HG03469 (cell line): Measurements from ENCODE around the gene RNASE8.
"Not testable (repeated sequence)": the region's sequence is repeated elsewhere in the genome, so short reads cannot be mapped to it uniquely, and the experiment has no call there.

Experiments used
- ATAC-seq: cut with Tn5 transposase; IDR thresholded peaks from one replicate; pipeline ENCODE4 v1.9.1; 2021; ENCODE audit warnings: mild to moderate bottlenecking, moderate library complexity, moderate number of reproducible peaks; ENCODE audit not compliant: unreplicated experiment

RNASE8 gene

GRCh38 chr14:21029917-21030316 is 27.7 kb upstream of the RNASE8 start, which contains the start of gene TPPP2:
Gene TPPP2, plus strand, starts transcription at chr14:21030217. Its CDS starts 365 bp downstream, at chr14:21030582.
- no peak for ATAC-seq

- no peak for ATAC-seq
Measured at GRCh38 chr14:21030531-21030930, 27.1 kb upstream of the RNASE8 start.

DNA sequence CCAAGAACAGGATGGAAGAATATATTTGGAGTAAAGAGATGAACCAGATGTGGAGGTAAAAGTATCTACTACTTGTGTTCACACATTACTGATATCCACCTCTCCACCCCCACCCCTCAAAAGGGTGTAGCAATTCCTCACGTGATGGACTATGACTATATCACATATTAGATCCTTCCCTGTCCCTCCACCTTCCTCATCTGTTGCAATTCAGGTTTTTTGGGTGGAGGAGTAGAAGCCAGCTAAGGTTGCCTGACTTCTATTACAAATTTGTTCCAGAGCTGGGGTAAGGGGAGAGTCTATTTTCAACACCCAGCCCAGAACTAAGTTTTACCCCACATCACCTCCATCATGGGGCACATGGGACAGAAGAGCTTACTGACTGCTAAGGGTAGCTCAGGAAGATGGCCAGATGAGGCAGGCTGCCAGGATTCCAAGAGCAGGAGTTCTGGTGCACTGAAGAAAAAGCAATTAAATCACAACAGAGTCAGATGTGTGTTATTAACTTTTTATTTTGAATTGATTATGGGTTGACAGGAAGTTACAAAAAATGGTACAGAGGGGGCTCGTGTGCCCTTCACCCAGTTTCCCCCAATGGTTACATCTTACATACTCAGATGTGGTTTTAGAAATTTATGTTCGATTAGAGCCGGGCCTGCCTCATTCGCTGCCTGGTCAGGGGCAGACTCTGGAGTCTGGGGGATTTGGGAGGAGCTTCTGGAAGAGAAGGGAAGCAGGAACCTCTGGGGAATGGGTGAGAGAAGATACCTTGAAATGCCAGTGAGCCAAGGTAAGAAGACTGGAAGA is 25.1 kb upstream of the RNASE8 start:
- ATAC-seq: no peak

DNA sequence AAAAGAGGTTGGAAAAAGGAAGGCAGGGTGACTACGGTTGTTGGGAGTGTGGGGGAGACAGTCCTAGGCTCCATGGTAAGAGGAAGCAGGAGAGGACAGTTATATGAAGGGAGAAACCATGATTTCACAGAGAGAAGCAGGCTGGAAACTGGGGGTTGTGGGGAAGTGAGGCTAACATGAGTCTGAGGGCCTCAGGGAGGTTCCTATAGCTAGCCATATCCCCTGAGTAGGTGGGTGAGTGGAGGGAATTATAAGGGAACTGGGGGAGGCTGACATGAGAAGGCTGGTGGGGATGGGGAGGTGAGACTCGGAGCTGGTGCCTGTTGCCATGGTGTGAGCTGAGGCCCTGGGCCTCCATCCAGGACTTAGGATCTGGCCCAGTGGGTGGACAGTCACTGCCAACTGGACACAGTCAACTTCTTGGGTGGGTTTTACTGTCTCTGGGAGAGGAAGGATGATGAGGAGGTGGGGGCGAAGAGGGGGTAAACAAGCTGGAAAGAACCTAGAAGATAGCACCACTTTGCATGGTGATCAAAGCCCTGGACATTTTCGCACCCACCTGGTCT is 24.4 kb upstream of the RNASE8 start:
- ATAC-seq: no peak

GRCh38 chr14:21034707-21035106 is 22.9 kb upstream of the RNASE8 start, which contains the start of gene RNASE13:
Gene RNASE13, minus strand, starts transcription at chr14:21034807. Its CDS starts 519 bp downstream, at chr14:21034288.
- ATAC-seq: no peak

GRCh38 chr14:21036751-21037150 is 20.9 kb upstream of the RNASE8 start:
- no peak for ATAC-seq

DNA sequence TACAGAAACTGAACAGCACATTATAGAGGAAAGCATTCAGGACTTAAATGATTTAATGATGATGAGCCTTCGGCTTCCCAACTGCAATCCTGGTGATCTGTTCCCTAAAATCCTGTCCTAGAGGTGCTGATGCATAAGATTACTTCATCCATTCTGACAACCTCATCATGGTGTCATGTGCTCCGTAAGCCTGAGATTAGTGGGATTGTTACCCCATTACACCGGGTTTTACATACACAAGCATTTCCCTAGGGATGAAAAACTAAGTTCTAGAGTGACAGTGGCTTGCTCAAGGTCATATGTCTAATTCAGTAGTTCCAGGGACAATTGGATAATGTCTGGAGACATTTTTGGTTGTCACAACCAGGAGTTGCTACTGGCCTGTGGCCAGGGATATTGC is 20.5 kb upstream of the RNASE8 start:
- no peak for ATAC-seq

DNA sequence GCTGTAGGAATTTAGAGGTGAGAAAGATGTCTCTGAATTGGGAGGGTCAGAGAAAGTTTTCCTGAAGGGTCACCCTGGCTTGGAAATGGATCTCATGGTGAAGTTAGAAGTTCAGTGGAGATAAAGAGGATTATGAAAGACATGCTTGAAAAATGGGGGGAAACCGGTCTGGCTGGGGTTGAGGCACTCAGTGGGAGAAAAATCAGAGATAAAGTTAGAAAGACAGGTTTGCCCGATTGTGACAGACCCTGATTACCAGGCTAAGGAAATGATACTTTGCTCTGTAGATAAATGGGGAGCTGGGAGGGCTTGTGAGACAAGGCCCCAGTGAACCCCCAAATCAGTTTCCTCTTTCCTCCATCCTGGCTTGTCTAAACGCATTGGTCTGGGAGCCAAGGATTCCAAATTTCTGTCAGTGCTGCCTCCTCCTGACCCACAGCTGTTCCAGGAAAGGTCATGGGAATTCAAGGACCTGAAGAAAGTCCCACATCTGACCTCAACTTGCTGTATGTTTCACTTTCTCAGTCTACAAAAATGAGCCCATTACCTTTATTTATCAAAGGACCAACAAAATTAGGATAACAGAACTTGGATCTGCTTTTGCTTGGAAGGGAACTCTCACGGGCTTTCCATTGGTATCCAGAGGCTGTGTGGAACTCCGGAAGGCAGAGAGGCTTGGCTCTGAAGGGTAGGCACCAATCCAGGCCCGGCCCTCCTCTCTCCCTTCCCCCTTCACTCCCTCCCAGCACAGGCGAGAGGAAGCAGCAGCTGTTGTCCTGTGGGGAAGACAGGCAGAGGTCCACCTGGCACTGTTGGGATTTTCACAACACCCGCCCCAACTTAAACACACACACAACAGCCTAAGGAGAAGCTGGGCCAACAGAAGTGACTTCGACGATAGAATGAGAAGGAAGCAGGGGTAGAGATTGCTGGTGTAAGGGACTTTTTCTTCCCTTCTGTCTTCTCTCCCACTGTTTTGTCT is 18.9 kb upstream of the RNASE8 start:
- no peak for ATAC-seq

- no peak for ATAC-seq
Measured at GRCh38 chr14:21039585-21040369, 17.8 kb upstream of the RNASE8 start.

GRCh38 chr14:21040370-21040925 is 17.2 kb upstream of the RNASE8 start:
- no peak for ATAC-seq

DNA sequence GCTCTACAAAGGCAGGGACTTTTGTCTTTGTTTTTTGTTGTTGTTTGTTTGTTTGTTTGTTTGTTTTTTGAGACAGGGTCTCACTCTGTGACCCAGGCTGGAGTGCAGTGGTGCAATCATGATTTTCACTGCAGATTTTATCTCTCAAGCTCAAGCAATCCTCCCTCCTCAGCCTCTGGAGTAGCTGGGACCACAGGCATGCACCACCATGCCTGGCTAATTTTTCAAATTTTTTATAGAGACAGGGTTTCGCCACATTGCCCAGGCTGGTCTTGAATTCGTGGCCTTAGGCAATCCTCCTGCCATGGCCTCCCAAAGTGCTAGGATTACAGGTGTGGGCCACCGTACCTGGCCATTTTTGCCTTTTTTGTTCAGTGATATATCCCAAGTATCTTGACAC is 16.7 kb upstream of the RNASE8 start:
- not testable (repeated sequence) for ATAC-seq

DNA sequence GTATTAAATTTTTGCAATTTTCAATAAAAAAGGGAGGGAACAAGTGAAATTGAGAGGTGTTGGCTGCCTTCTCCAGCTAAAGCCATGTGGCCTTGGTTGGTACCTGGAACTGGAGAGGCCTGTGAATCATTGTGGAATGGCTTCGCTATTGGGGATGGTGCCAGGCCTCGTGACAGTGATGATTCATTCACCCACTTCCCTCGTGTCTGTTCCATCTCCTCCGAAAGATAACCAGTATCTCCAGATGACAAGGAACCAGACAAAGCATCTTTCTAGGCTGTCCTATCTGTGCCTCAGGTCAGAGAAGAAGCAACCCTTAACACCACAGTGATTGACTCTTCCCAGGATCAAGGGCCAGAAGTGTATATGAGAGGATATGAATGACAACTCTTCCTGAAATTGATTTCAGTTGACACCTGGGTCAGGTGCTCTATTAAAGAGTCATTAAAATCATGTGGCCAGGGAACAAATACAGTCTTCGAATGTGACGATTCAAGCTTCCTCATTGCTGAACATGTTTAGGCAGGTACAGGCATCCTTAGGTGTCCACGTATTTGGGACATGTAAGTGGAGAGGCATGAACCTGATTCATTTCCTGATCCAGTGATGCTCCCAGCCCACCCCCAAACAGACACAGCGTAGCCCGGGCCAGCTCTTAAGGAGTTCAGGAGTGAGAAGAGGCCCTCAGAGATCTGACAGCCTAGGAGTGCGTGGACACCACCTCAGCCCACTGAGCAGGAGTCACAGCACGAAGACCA is 15.8 kb upstream of the RNASE8 start, which contains the start of gene RNASE7:
Gene RNASE7, plus strand, starts transcription at position 687 of the 758 bp plus-strand sequence. CDS start 631 bp downstream, outside the sequence.
- no peak for ATAC-seq

DNA sequence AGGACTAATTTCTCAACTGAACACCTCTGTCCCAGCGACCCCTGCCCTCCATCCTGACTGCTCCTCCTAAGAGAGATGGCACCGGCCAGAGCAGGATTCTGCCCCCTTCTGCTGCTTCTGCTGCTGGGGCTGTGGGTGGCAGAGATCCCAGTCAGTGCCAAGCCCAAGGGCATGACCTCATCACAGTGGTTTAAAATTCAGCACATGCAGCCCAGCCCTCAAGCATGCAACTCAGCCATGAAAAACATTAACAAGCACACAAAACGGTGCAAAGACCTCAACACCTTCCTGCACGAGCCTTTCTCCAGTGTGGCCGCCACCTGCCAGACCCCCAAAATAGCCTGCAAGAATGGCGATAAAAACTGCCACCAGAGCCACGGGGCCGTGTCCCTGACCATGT is 14.7 kb upstream of the RNASE8 start:
- ATAC-seq: no peak

DNA sequence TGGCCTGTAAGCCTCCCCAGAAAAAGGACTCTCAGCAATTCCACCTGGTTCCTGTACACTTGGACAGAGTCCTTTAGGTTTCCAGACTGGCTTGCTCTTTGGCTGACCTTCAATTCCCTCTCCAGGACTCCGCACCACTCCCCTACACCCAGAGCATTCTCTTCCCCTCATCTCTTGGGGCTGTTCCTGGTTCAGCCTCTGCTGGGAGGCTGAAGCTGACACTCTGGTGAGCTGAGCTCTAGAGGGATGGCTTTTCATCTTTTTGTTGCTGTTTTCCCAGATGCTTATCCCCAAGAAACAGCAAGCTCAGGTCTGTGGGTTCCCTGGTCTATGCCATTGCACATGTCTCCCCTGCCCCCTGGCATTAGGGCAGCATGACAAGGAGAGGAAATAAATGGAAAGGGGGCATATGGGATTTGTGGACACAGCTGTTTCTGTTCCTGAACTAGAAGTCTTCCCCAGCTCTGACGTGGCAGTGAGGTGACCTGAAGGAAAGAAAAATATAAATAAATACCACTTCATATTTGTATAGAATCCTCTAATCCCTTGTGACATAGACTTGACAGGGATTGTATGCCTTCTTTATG is 14.1 kb upstream of the RNASE8 start:
- ATAC-seq: no peak

- ATAC-seq: no peak
Measured at GRCh38 chr14:21043974-21044618, 13.5 kb upstream of the RNASE8 start.

DNA sequence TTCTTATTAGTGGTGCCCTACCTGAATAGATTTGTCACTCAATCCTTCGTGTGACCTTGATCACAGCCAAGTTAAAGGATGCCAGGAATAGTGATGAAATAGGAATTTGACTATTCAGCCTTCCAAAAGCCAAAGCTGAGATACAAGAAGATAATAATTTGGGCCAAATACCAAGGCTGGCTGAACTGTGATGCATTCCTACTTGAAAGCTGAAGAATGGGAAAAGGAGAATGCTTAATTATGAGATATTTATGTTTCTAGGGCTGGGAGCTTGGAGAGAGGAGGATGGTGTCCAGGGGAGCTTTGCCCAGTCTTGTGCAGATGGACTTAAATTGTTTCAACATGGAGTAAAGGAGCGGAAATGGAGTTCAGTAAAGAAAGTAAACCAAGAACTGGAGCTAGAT is 10.2 kb upstream of the RNASE8 start:
- ATAC-seq: no peak

GRCh38 chr14:21048638-21049037 is 9.0 kb upstream of the RNASE8 start:
- ATAC-seq: no peak

DNA sequence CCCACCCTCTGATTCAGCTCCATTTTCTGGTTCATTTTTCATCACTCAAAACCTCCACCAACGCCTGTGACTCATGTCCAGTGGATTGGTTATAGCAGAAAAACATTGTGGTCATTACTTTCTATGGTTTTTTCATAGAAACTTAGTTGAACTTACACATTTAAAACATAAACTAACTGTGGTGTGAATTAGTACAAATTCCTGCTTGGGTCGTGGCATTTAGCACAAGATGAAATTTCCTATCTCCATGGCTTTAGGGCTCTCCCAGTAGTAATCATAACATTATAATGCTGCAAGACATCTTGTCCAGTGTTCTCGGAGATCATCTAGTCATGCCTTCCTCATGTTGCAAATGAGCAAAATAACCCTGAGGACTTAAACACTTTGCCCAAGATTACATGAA is 8.3 kb upstream of the RNASE8 start:
- ATAC-seq: no peak
